GM21529 (cell line): ENCODE measurements around the gene TNPO1.
"Not testable (repeated sequence)": the region's sequence is repeated elsewhere in the genome, so short reads cannot be mapped to it uniquely, and the experiment has no call there.

Experiments used
- ATAC-seq: cut with Tn5 transposase; IDR thresholded peaks from one replicate; pipeline ENCODE4 v1.9.1; 2021; ENCODE audit not compliant: unreplicated experiment

Gene TNPO1

GRCh38 chr5:72925336-72926010 is 109.0 kb downstream of the TNPO1 start:
- ATAC-seq, result no peak

GRCh38 chr5:72932686-72933085 is 116.2 kb downstream of the TNPO1 start:
- not testable (repeated sequence) for ATAC-seq

GRCh38 chr5:72934953-72935725 is 118.7 kb downstream of the TNPO1 start:
- ATAC-seq, result not testable (repeated sequence)

GRCh38 chr5:72936893-72937292 is 120.4 kb downstream of the TNPO1 start:
- no peak for ATAC-seq

- no peak for ATAC-seq
Observed at GRCh38 chr5:72937517-72938061, 121.1 kb downstream of the TNPO1 start.

- ATAC-seq, result no peak
Observed at GRCh38 chr5:72938206-72938605, 121.7 kb downstream of the TNPO1 start.

GRCh38 chr5:72940082-72940481 is 123.6 kb downstream of the TNPO1 start:
- ATAC-seq, result no peak

GRCh38 chr5:72943307-72943706 is 126.8 kb downstream of the TNPO1 start:
- no peak for ATAC-seq

GRCh38 chr5:72947498-72947897 is 131.0 kb downstream of the TNPO1 start:
- no peak for ATAC-seq

- ATAC-seq, result no peak
Observed at GRCh38 chr5:72949481-72949880, 133.0 kb downstream of the TNPO1 start.

GRCh38 chr5:72951671-72952468 is 135.4 kb downstream of the TNPO1 start:
- no peak for ATAC-seq

- ATAC-seq, result no peak
Observed at GRCh38 chr5:72954389-72954788, 137.9 kb downstream of the TNPO1 start.

GRCh38 chr5:72955143-72955767 is 138.8 kb downstream of the TNPO1 start:
- peak; percentile 43 for ATAC-seq

GRCh38 chr5:72955768-72956323 is 139.4 kb downstream of the TNPO1 start, which contains the start of gene FCHO2:
TSS of gene FCHO2 (plus strand) at chr5:72956041. CDS start at chr5:72956097, 56 bp downstream.
- peak; percentile 93 for ATAC-seq

GRCh38 chr5:72956324-72957140 is 140.1 kb downstream of the TNPO1 start:
- peak; percentile 38 for ATAC-seq

GRCh38 chr5:72957337-72957736 is 140.9 kb downstream of the TNPO1 start:
- no peak for ATAC-seq

GRCh38 chr5:72959257-72959656 is 142.8 kb downstream of the TNPO1 start:
- no peak for ATAC-seq
